PC-3 (cell line): ENCODE measurements around the gene RHCE. TPM values are rescaled to one million over a fixed set of nuclear protein-coding genes. Genes with fewer than 3 reads are reported as not detected.

ENCODE experiments used
- ATAC-seq: fragments of 200-7000 bp; cut with Tn5 transposase; 2 replicates; pipeline ENCODE4 v1.9.1; 2020; ENCODE audit warnings: mild to moderate bottlenecking, moderate library complexity
- BruUV-seq: library from RNA; stranded (reverse); fragments of 400-500 nt; replicated peaks from 2 replicates; lab custom pipeline; 2021; lab: Mats Ljungman, UMichigan
- CTCF ChIA-PET: fragments of 300-600 bp; sonication (Branson Sonifier 250); formaldehyde crosslinking; loops from one replicate; lab custom pipeline; 2022; ENCODE audit warnings: antibody characterized with exemption; lab: Charles Lee
- POLR2A ChIA-PET: fragments of 300-600 bp; sonication (Branson Sonifier 250); formaldehyde crosslinking; loops from one replicate; lab custom pipeline; 2022; ENCODE audit warnings: antibody characterized with exemption; ENCODE audit not compliant: unreplicated experiment; lab: Charles Lee
- DNase-seq: peaks from one replicate; pipeline ENCODE4 v3.0.0-alpha.2; 2015
- H2AFZ ChIP-seq: fragments of 300-600 bp; sonication (generic); 2 replicates; pipeline ENCODE4 v1.6.0; 2016; ENCODE audit warnings: antibody characterized with exemption, low read length
- H3F3A ChIP-seq: fragments of 300-600 bp; sonication (generic); one replicate; pipeline ENCODE4 v1.6.0; 2017; ENCODE audit warnings: antibody characterized with exemption, low read length, control low read depth, mild to moderate bottlenecking; ENCODE audit not compliant: unreplicated experiment
- H3K27ac ChIP-seq: fragments of 300-600 bp; sonication (generic); 2 replicates; pipeline ENCODE4 v1.5.1; 2016; ENCODE audit warnings: mild to moderate bottlenecking, low read length
- H3K27me3 ChIP-seq: fragments of 300-600 bp; sonication (generic); 2 replicates; pipeline ENCODE4 v1.6.1; 2016; ENCODE audit warnings: low read length, mixed read lengths
- H3K36me3 ChIP-seq: fragments of 300-600 bp; sonication (generic); 2 replicates; pipeline ENCODE4 v1.6.1; 2016; ENCODE audit warnings: low read depth, mixed run types, low read length, mixed read lengths
- H3K4me1 ChIP-seq: fragments of 300-600 bp; sonication (generic); 2 replicates; pipeline ENCODE4 v1.5.1; 2016; ENCODE audit warnings: low read length; ENCODE audit not compliant: insufficient read depth
- H3K4me2 ChIP-seq: fragments of 300-600 bp; sonication (generic); 2 replicates; pipeline ENCODE4 v1.6.0; 2016; ENCODE audit warnings: low read length
- H3K4me3 ChIP-seq: fragments of 300-600 bp; sonication (generic); 2 replicates; pipeline ENCODE4 v1.5.1; 2016; ENCODE audit warnings: mild to moderate bottlenecking, low read length, mixed read lengths
- H3K79me2 ChIP-seq: fragments of 300-600 bp; sonication (generic); 2 replicates; pipeline ENCODE4 v1.6.1; 2017; ENCODE audit warnings: low read length, mixed read lengths
- H3K9ac ChIP-seq: fragments of 300-600 bp; sonication (generic); 2 replicates; pipeline ENCODE4 v1.6.0; 2016; ENCODE audit warnings: mild to moderate bottlenecking, low read length
- H3K9me2 ChIP-seq: fragments of 300-600 bp; sonication (generic); replicated peaks from 2 replicates; pipeline ENCODE4 v1.6.1; 2016; ENCODE audit warnings: mixed run types, low read length, mixed read lengths
- H3K9me3 ChIP-seq: fragments of 300-600 bp; sonication (generic); 2 replicates; pipeline ENCODE4 v1.6.1; 2016; ENCODE audit warnings: low read length, mixed read lengths
- H4K20me1 ChIP-seq: fragments of 300-600 bp; sonication (generic); 2 replicates; pipeline ENCODE4 v1.6.1; 2016; ENCODE audit warnings: low read length, mixed read lengths
- EZH2 ChIP-seq: fragments of 300-600 bp; sonication (generic); IDR thresholded peaks from one replicate; pipeline ENCODE4 v1.6.1; 2017; ENCODE audit warnings: antibody characterized with exemption, mild to moderate bottlenecking, low read length; ENCODE audit not compliant: unreplicated experiment
- EZH2phosphoT487 ChIP-seq: fragments of 300-600 bp; sonication (generic); IDR thresholded peaks from 2 replicates; pipeline ENCODE4 v1.6.1; 2018; ENCODE audit warnings: mild to moderate bottlenecking, antibody characterized with exemption, low read length, borderline replicate concordance
- intact Hi-C: fragments of 100-400 bp; cut with micrococcal nuclease; formaldehyde crosslinking; loops from 2 replicates; pipeline ENCODE4 v1.9.0; 2023
- total RNA-seq: library from RNA; depleted of rRNA; stranded (reverse); fragments of >200 nt; gene quantifications from 2 replicates; pipeline ENCODE4 v1.2.3, GENCODE V29; 2014
- TF ChIP-seq, protein P1 (sequence below): fragments of 300-600 bp; sonication (generic); conservative IDR thresholded peaks from 2 replicates; pipeline ENCODE4 v1.5.1; 2017; ENCODE audit warnings: antibody characterized with exemption, low read depth, mild to moderate bottlenecking, low read length

Gene RHCE
- total RNA-seq, 1 experiment from 2014 or later, result 1.1 TPM

DNA sequence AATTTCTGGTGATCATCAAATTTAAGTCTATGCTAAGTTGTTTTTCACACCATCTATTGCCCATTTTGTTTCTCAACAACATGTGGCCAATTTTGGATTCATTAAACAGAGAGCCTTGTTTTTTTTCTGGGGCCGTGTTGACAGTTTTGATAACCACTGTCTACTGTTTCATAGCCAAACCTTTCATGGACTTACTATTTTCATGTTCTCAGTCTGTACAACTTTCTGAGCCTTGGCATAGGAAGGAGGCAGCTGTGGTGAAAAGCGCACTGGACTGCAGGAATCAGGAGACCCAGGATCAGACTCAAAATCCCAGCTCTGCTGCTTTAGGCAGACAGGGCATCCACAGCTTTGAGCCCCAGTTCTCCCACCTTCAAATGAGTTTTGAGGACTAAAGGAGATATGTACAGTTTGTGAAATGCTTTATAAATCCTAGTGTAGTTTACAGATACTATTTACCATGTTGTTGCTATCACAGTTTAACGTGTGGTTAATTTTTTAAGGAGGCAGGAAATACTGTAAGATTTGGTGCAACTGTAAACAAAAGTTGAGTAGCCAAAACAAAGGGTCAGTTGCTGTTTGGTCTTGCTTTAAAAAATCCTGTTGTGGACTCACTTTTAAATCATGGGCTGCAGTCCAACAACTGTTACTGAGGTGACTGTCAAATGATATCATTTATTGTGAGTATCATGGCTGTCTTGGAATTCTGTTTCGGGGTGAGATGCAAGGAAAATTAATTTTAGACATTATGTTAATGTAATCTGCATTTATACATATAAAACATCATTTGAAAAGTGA, 13.0 kb upstream of the RHCE start:
- intact Hi-C loops, result loop anchor here (5.0 to 10.0 kb wide), 2 partner anchors 69 to 99 kb away; partner anchors contain the start of gene TMEM50A
- CTCF ChIA-PET, result interaction anchor here (0.5 kb wide), 1 partner anchor 86 kb away, joined by 14 read pairs; no protein-coding TSS in a partner anchor
- H3K27ac ChIP-seq, result no peak overlapping the region

DNA sequence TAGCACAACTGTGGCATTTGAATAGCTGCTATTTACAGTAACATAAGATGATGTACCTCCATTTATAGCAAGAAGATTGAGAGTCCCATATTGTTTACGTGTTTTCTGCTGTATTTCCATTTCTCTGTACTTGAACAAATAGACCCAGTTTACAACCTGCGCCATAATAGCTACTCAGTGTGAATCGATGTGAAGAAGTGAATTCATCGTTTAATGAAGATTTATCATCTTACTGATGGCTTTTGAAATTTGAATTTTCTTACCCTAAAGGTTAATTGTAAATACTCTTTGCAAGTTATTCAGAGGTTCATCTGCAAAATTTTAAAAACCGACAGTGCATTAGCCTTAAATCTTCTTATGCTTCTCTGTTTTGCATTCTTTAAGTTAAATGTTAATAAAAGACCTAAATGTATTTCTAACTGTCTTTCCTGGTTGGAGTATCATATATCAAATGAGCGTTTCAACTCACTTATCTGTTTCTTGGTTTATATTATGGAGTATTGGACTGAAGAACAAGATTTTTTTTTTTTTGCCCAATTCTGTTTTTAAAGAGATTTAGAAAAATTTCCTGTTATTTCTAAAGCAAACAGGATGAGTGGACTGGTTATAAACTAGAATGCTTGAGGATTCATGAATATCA, 12.2 kb upstream of the RHCE start:
- Histone ChIP-seq H3K9ac (no peak overlapping the region), H3K4me3 (peak overlapping the region; percentile 92), H4K20me1 (peaks cover 14% of the 10 kb centered on the region; the same call in 1 of the 2 replicates), H3K27me3 (no peaks in the 10 kb centered on the region), H3K4me1 (peaks cover 33% of the 10 kb centered on the region), H3F3A (no peaks in the 10 kb centered on the region), H3K9me2 (no peaks in the 10 kb centered on the region), H3K36me3 (no peaks in the 10 kb centered on the region), H2AFZ (no peak overlapping the region), H3K4me2 (peak overlapping the region; percentile 89), H3K9me3 (no peaks in the 10 kb centered on the region), H3K79me2 (peaks cover 66% of the 10 kb centered on the region), H3K27ac (no peak overlapping the region)
- ATAC-seq (no peak), DNase-seq (no peak)
- no TSS peak for BruUV-seq
- ChIA-PET POLR2A (no interaction called here), CTCF (interaction anchor here (0.7 kb wide), 1 partner anchor 176 kb away, joined by 3 read pairs; no protein-coding TSS in a partner anchor)
- TF ChIP-seq, protein P1, sequence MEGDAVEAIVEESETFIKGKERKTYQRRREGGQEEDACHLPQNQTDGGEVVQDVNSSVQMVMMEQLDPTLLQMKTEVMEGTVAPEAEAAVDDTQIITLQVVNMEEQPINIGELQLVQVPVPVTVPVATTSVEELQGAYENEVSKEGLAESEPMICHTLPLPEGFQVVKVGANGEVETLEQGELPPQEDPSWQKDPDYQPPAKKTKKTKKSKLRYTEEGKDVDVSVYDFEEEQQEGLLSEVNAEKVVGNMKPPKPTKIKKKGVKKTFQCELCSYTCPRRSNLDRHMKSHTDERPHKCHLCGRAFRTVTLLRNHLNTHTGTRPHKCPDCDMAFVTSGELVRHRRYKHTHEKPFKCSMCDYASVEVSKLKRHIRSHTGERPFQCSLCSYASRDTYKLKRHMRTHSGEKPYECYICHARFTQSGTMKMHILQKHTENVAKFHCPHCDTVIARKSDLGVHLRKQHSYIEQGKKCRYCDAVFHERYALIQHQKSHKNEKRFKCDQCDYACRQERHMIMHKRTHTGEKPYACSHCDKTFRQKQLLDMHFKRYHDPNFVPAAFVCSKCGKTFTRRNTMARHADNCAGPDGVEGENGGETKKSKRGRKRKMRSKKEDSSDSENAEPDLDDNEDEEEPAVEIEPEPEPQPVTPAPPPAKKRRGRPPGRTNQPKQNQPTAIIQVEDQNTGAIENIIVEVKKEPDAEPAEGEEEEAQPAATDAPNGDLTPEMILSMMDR, result no peak
- TF ChIP-seq EZH2phosphoT487 (no peak), EZH2 (no peak)
- intact Hi-C loops, result loop anchor here (5.0 to 10.0 kb wide), 2 partner anchors 69 to 98 kb away; partner anchors contain the start of gene TMEM50A

More for the DNA sequence above, 13.0 kb upstream of the RHCE start:
- Histone ChIP-seq H3F3A (no peaks in the 10 kb centered on the region), H2AFZ (no peak overlapping the region), H3K4me3 (peak overlapping the region; percentile 92; the same call in 1 of the 2 replicates), H3K27me3 (no peaks in the 10 kb centered on the region), H3K9ac (no peak overlapping the region), H4K20me1 (peaks cover 14% of the 10 kb centered on the region; the same call in 1 of the 2 replicates), H3K9me3 (no peaks in the 10 kb centered on the region), H3K4me1 (peaks cover 33% of the 10 kb centered on the region), H3K4me2 (peak overlapping the region; percentile 89), H3K36me3 (no peaks in the 10 kb centered on the region), H3K79me2 (peaks cover 71% of the 10 kb centered on the region), H3K9me2 (no peaks in the 10 kb centered on the region)
- ATAC-seq (no peak), DNase-seq (no peak)
- BruUV-seq, result no TSS peak
- POLR2A ChIA-PET, result no interaction called here
- no peak for TF ChIP-seq EZH2
- TF ChIP-seq, protein P1, result no peak
- no peak for TF ChIP-seq EZH2phosphoT487
